ENCODE data around the gene KLK13. TPM values are rescaled to one million over a fixed set of nuclear protein-coding genes. Genes with fewer than 3 reads are reported as not detected.

Gene KLK13
- polyA plus RNA-seq, 3 donors from 2014 or later: not detected

DNA sequence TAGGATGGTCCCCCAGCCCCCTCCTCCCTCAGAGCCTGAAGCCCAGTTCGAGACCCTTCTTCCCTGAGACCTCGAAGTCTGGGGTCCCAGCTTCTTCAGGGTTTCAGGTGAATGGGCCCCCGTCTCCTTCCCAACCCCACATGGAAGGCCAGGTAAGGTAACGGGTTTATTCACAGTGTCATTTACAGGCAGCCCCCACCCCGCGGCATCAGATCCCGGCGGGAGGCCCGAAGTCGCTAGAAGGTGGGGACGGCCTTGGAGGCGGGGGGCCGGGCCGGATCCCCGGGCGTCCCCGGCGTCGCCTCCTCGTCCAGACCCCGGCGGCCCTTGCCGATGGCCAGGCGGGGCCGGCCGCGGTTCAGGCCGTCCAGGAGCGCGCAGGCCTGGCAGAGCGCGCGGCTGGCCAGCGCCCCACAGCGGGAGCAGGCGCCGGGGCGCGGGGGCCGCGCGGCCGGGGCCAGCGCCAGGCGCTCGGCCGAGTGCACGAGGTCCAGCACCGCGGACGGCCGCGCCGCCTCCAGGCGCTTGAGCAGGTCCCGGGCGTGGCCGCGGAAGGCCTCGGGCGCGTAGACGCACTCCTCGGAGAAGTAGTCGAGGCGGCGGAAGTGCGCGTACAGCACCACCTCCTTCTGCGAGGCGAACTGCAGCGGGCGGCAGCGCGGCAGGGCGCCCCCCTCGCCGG lies 33.6 kb upstream of the KLK13 start:
- Mint-ChIP-seq H3K4me1 (peaks cover 29 to 46% of the 10 kb centered on the region in 2 donors), H3K27ac (peak overlapping the region in 3 of 6 donors; percentile 30 to 74 (median 69)), H3K4me3 (peak overlapping the region in 3 of 5 donors; percentile 30 to 54 (median 44))

DNA sequence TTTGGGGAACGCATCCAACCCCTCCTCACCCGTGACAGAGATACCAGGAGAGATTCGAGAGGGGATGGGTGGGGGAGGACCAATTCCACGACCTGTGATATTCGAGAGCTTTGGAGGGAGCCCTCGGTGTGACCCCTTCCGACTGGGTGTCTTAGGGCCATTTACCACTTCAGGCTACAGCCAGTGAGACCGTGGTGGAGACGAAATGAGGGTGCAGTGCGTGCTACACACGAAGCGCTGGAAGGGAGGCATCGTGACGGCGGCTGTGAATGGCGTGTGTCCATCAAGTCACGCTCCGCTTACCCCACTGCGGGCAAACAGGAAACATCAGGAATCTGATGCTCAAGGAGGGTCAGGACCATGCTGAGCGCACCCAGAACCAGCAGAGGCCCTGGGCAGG lies 32.9 kb upstream of the KLK13 start:
- Mint-ChIP-seq H3K4me1 (peaks cover 28 to 39% of the 10 kb centered on the region in 2 donors), H3K9me3 (no peaks in the 10 kb centered on the region), H3K36me3 (peaks cover 4 to 15% (median 7%) of the 10 kb centered on the region in 3 donors), H3K4me3 (peak overlapping the region in 2 of 5 donors; percentile 30 to 54), H3K27ac (peak overlapping the region in 2 of 6 donors; percentile 13 to 40), H3K27me3 (ENCODE audit: low read depth in 3 of 3) (peaks cover 0 to 4% (median 0%) of the 10 kb centered on the region in 3 donors)
- DNase-seq: no peak

More for the DNA sequence above, 33.6 kb upstream of the KLK13 start:
- Mint-ChIP-seq H3K9me3 (no peaks in the 10 kb centered on the region), H3K36me3 (peaks cover 4 to 16% (median 9%) of the 10 kb centered on the region in 3 donors), H3K27me3 (ENCODE audit: low read depth in 3 of 3) (peaks cover 0 to 1% (median 0%) of the 10 kb centered on the region in 3 donors)
- DNase-seq: peak; percentile 22 to 54 (median 27)

DNA sequence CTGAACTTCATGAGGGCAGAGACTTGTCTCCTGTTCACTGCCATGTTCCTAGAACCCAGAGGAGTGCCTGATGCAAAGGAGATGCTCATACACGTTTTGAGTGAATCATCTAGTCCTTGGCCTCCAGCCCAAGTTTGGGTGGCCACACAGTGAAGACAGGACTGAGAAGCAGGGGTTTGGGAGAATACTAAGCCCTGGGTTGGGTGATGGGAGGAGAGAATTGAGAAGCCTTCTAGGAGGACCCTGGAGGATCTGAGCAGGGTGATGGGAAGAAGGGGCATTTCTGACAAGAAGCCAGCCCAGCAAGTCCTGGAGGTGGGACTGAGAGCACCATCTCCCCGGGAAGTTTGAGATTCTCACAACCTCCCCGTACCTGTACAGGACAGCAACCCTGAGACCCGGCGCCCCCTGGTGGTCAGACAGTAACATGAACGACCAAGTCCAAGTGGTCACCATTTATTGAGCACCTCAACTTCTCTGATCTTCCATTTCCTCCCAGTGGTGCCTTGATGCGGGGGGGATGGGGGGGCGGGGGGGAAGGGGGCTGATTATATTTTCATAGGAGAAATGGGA lies 32.4 kb upstream of the KLK13 start:
- Mint-ChIP-seq H3K27ac (peak overlapping the region in 5 of 6 donors; percentile 39 to 82 (median 57)), H3K27me3 (ENCODE audit: low read depth in 3 of 3) (peaks cover 0 to 4% (median 0%) of the 10 kb centered on the region in 3 donors), H3K9me3 (no peaks in the 10 kb centered on the region), H3K4me1 (peaks cover 23 to 34% of the 10 kb centered on the region in 2 donors), H3K4me3 (peak overlapping the region in 4 of 5 donors; percentile 1 to 46 (median 32)), H3K36me3 (peaks cover 4 to 9% (median 4%) of the 10 kb centered on the region in 3 donors)
- peak; percentile 57 to 66 (median 62) for DNase-seq

DNA sequence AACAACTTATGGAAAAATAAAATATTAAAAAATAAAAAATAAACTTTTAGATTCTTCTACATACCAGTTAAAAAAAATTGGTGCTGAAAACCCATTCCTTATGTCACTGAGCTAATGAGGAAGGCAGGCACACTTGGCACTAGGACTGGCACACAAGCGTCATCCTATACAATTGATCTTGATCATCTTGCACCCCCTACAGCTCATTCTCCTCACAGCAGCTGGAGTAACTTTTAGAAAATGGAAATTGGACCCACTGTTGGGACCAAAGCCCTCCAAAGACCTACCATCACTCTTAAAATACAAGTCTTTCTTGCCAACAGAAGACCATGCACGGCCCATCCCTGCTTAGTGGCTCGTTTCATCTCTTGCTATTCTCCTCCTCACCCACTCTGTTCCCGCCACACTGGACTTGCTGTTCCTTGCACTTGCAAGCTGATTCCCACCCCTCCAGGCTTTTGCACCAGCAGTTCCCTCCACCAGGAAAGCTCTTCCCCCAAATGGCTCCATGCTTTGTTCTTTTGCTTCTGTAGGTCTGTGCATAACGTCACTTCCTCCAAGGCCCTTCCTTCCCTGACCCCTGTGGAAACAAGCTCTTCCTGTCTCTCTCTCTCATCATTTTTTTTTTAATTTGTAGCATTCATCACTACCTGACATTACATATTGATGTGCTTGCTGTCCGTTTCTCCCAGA lies 31.7 kb upstream of the KLK13 start:
- Mint-ChIP-seq H3K4me3 (peak overlapping the region in 2 of 5 donors; percentile 1 to 46), H3K9me3 (no peaks in the 10 kb centered on the region), H3K27me3 (ENCODE audit: low read depth in 3 of 3) (peaks cover 0 to 4% (median 0%) of the 10 kb centered on the region in 3 donors), H3K4me1 (peaks cover 21 to 31% of the 10 kb centered on the region in 2 donors), H3K36me3 (peaks cover 4 to 7% (median 4%) of the 10 kb centered on the region in 3 donors), H3K27ac (peak overlapping the region in 5 of 6 donors; percentile 39 to 82 (median 57))
- no peak for DNase-seq

DNA sequence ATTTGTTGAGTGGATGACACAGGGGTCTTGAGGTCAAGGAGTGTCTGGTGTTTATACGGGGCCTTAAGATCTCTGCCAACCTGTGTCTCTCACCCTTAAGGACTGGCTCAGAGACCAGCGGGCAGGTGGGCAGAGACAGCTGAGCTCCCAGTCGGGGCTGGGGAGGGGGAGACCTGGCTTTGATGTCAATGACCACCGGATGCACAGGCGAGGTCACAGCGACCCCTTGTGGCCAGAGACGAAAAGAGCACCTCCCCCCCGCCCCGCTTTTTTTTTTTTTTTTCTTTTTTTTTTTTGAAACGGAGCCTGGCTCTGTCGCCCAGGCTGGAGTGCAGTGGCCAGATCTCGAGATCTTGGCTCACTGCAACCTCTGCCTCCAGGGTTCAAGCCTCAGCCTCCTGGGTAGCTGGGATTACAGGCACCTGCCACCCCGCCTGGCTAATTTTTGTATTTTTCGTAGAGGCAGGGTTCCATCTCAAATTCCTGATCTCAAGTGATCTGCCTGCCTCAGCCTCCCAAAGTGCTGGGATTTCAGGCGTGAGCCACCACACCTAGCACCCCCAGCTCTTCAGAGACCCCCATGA lies 29.9 kb upstream of the KLK13 start:
- no peaks in the 10 kb centered on the region for H3K9me3 Mint-ChIP-seq
- no peak overlapping the region for H3K4me3 Mint-ChIP-seq
- H3K36me3 Mint-ChIP-seq: peaks cover 3 to 6% (median 4%) of the 10 kb centered on the region in 3 donors
- H3K27ac Mint-ChIP-seq: no peak overlapping the region
- H3K4me1 Mint-ChIP-seq: peaks cover 19 to 20% of the 10 kb centered on the region in 2 donors
- DNase-seq: peak; percentile 29 to 31 (median 31)
- peaks cover 0 to 4% (median 1%) of the 10 kb centered on the region in 3 donors for H3K27me3 Mint-ChIP-seq (ENCODE audit: low read depth in 3 of 3)

DNA sequence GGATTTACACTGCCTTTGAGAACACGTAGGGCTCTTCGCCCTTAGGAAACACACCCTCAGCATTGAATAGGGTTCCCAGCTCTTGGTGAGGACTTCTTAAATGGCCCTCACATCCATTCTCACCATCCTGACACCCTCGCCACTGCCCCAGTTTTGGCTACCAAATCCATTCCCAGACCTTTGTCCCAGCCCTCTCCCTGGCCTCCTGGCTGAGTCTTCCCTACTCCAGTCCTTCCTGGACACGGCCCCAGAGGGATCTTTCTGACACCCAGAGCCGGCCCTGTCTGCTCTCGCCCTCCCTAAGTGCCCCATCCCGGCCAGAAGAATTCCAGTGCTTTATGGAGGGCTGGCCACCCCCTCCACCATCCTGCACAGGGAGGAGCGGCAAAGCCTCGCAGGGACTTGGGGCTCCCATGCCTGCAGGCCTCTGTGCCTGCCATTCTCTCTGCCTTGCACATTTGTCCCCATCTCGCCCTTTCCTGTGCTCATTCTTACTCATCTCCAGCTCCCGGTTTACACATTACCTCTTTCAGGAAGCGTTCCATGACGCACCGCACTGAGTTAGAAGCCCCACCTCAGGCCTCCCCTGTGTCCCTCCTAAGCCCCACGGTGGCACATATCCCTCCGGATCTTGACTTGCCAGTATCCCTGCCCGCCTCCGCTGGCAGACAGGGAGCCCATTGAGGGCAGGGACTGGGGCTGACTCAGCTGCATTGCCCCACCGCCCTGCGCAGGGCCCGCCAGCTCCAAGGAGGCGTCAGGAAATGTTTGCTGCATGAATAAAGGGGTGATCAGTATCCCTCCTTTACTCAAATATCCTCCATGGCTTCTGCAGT lies 28.8 kb upstream of the KLK13 start:
- Mint-ChIP-seq H3K4me1 (peaks cover 12 to 19% of the 10 kb centered on the region in 2 donors), H3K27ac (peak overlapping the region in 1 of 6 donors; percentile 11)
- DNase-seq: no peak

DNA sequence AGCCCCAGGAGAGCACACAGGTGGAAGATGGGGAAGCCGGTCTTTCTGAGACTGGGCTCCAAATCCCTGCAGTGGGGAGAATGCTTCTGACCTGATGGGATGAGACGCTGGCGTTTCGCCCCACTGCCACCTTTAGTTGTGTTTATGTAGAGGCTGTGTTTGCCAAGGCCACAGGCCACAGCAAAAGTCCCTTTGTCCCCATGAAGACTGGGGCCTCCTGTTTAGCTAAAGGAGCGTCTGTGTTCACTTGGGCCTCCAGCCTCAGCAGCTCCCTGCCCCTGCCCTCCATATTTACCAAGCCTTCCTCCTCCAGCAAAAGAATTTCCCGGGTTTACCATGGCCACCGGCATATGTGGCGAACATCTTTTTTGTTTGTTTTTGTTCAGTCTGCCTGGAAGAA lies 28.2 kb upstream of the KLK13 start:
- DNase-seq: no peak
- Mint-ChIP-seq H3K36me3 (peaks cover 0 to 4% (median 0%) of the 10 kb centered on the region in 3 donors), H3K4me1 (peaks cover 12 to 19% of the 10 kb centered on the region in 2 donors), H3K27ac (peak overlapping the region in 1 of 6 donors; percentile 11), H3K4me3 (no peak overlapping the region), H3K27me3 (ENCODE audit: low read depth in 3 of 3) (peaks cover 0 to 4% (median 2%) of the 10 kb centered on the region in 3 donors), H3K9me3 (no peaks in the 10 kb centered on the region)

More for the DNA sequence above, 28.8 kb upstream of the KLK13 start:
- Mint-ChIP-seq H3K27me3 (ENCODE audit: low read depth in 3 of 3) (peaks cover 0 to 4% (median 2%) of the 10 kb centered on the region in 3 donors), H3K4me3 (no peak overlapping the region), H3K9me3 (no peaks in the 10 kb centered on the region), H3K36me3 (peaks cover 0 to 4% (median 0%) of the 10 kb centered on the region in 3 donors)

DNA sequence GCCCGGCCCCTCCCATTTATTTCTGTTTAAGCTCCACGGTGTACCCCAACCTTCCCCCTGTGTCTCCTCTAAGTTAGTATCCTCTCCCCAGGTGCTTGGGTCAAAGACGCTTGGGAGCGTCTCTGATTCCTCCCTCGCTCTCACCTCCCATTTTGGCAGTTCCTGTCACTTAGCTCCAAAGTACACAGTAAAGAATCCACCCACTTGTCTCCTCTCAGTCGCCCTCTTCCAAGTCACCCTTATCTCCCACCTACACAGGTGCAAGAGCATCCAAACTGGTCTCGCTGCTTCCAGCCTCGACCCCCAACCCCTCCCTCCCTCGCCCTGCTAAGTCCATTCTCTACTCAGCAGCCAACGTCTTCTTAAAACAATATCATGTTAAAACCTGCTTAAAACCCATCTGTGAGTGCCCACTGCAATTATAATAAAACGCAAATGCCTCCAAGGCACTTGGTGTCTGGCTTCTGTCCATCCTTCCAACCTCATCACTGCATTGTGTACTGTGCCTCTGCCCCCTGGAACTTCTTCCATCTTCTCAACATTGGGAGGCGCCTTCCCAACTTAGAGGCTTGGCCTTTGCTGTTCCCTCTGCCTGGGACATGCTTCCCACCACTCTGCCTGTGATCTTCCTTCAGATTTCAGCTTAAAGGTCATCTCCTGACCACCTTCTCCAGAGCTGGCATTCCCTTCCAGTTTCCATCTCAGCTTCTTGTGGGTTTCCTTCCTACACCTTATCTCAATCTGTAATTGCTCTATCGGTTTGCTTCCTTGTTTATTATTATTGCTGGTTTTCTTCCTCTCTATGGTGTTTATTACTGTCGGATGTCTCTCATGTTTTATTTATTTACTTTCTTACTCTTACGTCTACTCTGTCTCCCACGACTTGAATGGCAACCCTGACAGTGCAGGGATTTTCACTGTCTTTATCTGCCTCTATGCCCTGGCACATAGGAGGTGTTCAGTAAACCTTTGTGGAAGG lies 27.3 kb upstream of the KLK13 start:
- Mint-ChIP-seq H3K4me1 (peaks cover 8 to 14% of the 10 kb centered on the region in 2 donors), H3K4me3 (no peak overlapping the region), H3K27me3 (ENCODE audit: low read depth in 3 of 3) (peaks cover 0 to 4% (median 2%) of the 10 kb centered on the region in 3 donors), H3K36me3 (peaks cover 0 to 4% (median 0%) of the 10 kb centered on the region in 3 donors), H3K27ac (peak overlapping the region in 1 of 6 donors; percentile 51), H3K9me3 (no peaks in the 10 kb centered on the region)
- no peak for DNase-seq

DNA sequence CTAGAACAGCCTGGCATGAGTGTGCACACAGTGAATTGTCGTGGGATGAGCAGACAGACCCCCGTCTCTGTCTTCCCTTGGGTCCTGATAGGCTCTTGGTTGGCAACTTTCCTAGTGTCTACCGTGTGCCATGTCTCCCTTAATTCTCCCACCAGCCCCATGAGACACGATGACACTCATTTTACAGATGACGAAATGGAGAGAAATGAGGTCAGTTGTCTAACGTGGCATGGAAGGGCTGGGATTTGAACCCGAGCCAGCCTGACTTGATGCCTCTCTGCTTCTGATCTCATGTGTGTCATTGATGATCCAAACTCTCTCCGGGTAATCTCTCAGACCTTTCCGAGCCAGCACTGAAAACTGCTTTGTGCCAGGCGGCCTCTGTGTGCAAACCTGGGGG lies 26.2 kb upstream of the KLK13 start:
- Mint-ChIP-seq H3K9me3 (no peaks in the 10 kb centered on the region), H3K4me3 (no peak overlapping the region), H3K4me1 (peaks cover 0 to 6% of the 10 kb centered on the region in 2 donors), H3K27ac (peak overlapping the region in 1 of 6 donors; percentile 10), H3K27me3 (ENCODE audit: low read depth in 3 of 3) (peaks cover 0 to 4% (median 3%) of the 10 kb centered on the region in 3 donors), H3K36me3 (peaks cover 0 to 4% (median 4%) of the 10 kb centered on the region in 3 donors)
- DNase-seq: no peak

DNA sequence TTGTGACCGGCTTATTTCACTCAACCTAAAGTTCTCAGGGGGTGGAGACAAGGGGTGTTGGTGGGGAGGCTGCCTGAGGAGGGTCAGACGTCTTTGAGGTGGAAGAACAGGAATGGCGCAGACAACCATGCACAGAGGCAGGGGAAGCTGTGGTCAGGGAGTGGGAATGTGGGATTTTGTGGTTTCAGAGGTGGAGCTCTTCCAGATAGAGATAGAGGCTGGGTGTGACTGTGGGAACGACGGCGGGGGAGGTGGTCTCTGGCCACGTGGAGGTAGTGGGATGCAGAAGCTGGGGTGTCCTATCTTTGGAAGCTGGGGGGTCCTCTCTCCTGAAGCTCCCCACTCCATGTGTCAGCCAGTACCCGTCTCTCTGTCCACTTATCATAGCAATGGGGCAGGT lies 25.6 kb upstream of the KLK13 start:
- Mint-ChIP-seq H3K27ac (no peak overlapping the region), H3K27me3 (ENCODE audit: low read depth in 3 of 3) (peaks cover 0 to 4% (median 4%) of the 10 kb centered on the region in 3 donors), H3K9me3 (no peaks in the 10 kb centered on the region), H3K36me3 (peaks cover 0 to 4% (median 4%) of the 10 kb centered on the region in 3 donors), H3K4me3 (no peak overlapping the region), H3K4me1 (peaks cover 0 to 3% of the 10 kb centered on the region in 2 donors)
- no peak for DNase-seq

DNA sequence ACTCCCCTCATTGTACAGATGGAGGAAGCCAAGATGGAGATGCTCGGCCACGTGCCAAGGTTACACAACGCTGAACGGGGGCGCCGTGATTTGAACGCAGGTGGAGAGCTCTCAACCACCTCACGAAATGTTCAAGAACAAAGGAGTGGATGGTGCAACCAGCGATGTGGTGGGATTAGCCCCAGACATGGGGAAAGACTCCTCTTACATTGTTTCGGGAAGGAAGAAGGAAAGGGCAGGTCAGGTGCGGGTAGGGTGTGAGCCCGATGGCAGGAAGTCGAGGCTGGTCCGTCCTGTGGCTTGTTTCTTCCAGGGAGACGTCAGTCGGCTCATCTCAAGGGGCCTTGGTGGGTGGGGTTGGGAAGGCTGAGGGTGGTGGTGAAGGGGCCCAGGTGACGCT lies 24.9 kb upstream of the KLK13 start:
- H3K27me3 Mint-ChIP-seq (ENCODE audit: low read depth in 3 of 3): peaks cover 2 to 6% (median 4%) of the 10 kb centered on the region in 3 donors
- no peak overlapping the region for H3K4me3 Mint-ChIP-seq
- H3K36me3 Mint-ChIP-seq: peaks cover 0 to 4% (median 4%) of the 10 kb centered on the region in 3 donors
- H3K9me3 Mint-ChIP-seq: no peaks in the 10 kb centered on the region
- DNase-seq: no peak
- H3K4me1 Mint-ChIP-seq: no peaks in the 10 kb centered on the region
- no peak overlapping the region for H3K27ac Mint-ChIP-seq
